ENCODE measurements around the gene ACTR5. TPM values are rescaled to one million over a fixed set of nuclear protein-coding genes. Genes with fewer than 3 reads are reported as not detected.
A peak's percentile ranks its signal among the peaks of the same experiment; 100 is the strongest.

ACTR5 gene
- total and polyA plus RNA-seq, 2 donors (not counting 3 experiments of a cell fraction or from before 2014, with no cell fraction given) = 8.8 to 11.3 TPM

- CTCF ChIA-PET = interaction anchor here (1.9 kb wide), 2 partner anchors 13 to 23 kb away, joined by 14 to 16 read pairs; no protein-coding TSS in a partner anchor
These were observed 56.0 kb downstream of the ACTR5 start for GRCh38 chr20:38804221-38804620.

More at GRCh38 chr20:38804221-38804620, 56.0 kb downstream of the ACTR5 start:
- FAIRE-seq (no peak), DNase-seq (ENCODE audit: low read depth, low spot score) (no peak)
- peak overlapping the region; percentile 88 for H3K27ac ChIP-seq (ENCODE audit: insufficient read depth, low read depth, low read length)
- no peak overlapping the region for H2AFZ ChIP-seq (ENCODE audit: low read depth, low read length)
- no peaks in the 10 kb centered on the region for H3K9me1 ChIP-seq (replicated peaks; ENCODE audit: control insufficient read depth, extremely low read depth, insufficient read depth, low read length)
- H3K4me1 ChIP-seq (ENCODE audit: control insufficient read depth, extremely low read depth, insufficient read depth, low read length) = peaks cover 36% of the 10 kb centered on the region
- H3K4me2 ChIP-seq (ENCODE audit: insufficient read depth, low read length) = peak overlapping the region; percentile 6
- no peaks in the 10 kb centered on the region for H3K9me3 ChIP-seq (replicated peaks; ENCODE audit: control insufficient read depth, insufficient read depth, low read length)
- no peaks in the 10 kb centered on the region for H4K20me1 ChIP-seq (replicated peaks; ENCODE audit: control insufficient read depth, extremely low read depth, insufficient read depth, low read length)
- no TSS peak for BruUV-seq (replicated peaks)
- H3K36me3 ChIP-seq (ENCODE audit: control insufficient read depth in 2 of 2, extremely low read depth in 1 of 2, insufficient read depth in 2 of 2, low read length in 2 of 2) = no peaks in the 10 kb centered on the region
- no peaks in the 10 kb centered on the region for H3K79me2 ChIP-seq (ENCODE audit: control insufficient read depth, insufficient read depth, low read length)
- H3K4me3 ChIP-seq (replicated peaks in 1 of 3; ENCODE audit: insufficient read depth in 1 of 3, low read depth in 1 of 3, low read length in 3 of 3) = no peak overlapping the region
- POLR2A ChIA-PET = interaction anchor here (0.6 to 2.3 kb wide), 6 partner anchors 22 to 136 kb away, joined by 3 to 9 read pairs (median 4); no protein-coding TSS in a partner anchor
- TF ChIP-seq CTCF (IDR thresholded peaks at IDR 0.05; ENCODE audit: extremely low read depth in 1 of 2, insufficient read depth in 1 of 2, low read depth in 1 of 2, low read length in 2 of 2) (no peak), MYC (IDR thresholded peaks at IDR 0.05; ENCODE audit: low read depth, low read length) (no peak), FOS (IDR thresholded peaks at IDR 0.05; ENCODE audit: borderline replicate concordance, insufficient read depth, low read length) (no peak), EZH2 (IDR thresholded peaks at IDR 0.05; ENCODE audit: borderline replicate concordance, low read depth, low read length, severe bottlenecking) (no peak), MAX (IDR thresholded peaks at IDR 0.05; ENCODE audit: insufficient read depth, insufficient read length) (no peak), POLR2A (IDR thresholded peaks at IDR 0.05; ENCODE audit: low read depth, low read length) (no peak), GATA2 (IDR thresholded peaks at IDR 0.05; ENCODE audit: insufficient read depth, insufficient read length, low read depth, low read length) (no peak)
- H3K27me3 ChIP-seq (ENCODE audit: control insufficient read depth in 2 of 2, insufficient read depth in 2 of 2, low read length in 2 of 2) = no peaks in the 10 kb centered on the region
- dilution Hi-C loops (cut with MboI; ENCODE audit: extremely low pct_ligation_motif_present, low sequenced_read_pairs) = no loop called here
- intact Hi-C loops (cut with micrococcal nuclease) = loop anchor here (2.0 kb wide), 1 partner anchor 77 kb away; no protein-coding TSS in a partner anchor
- peak overlapping the region; percentile 83 for H3K9ac ChIP-seq (replicated peaks; ENCODE audit: extremely low read depth, insufficient read depth, low read length)
